Activated T-cell treated with anti-CD3 and anti-CD28 coated beads, Interleukin-2, amount 50 U/mL, for 72 hours (primary cell): ENCODE results near the gene TRPV5. TPM values are rescaled to one million over a fixed set of nuclear protein-coding genes. Genes with fewer than 3 reads are reported as not detected.

Source experiments
- ATAC-seq, 2 donors: fragments of 150-1000 bp; cut with Tn5 transposase; replicated peaks in 1 of 2; 2 replicates each; pipeline ENCODE4 v1.10.0; 2021; ENCODE audit warnings: moderate library complexity in 2 of 2, mild to moderate bottlenecking in 1 of 2
- DNase-seq, 2 donors: peaks; one replicate each; pipeline ENCODE4 v3.0.0; 2021 to 2022; ENCODE audit warnings: mixed read lengths in 1 of 2
- H3K27ac Mint-ChIP-seq: one replicate; pipeline ENCODE4 v1.8.0; 2022; ENCODE audit warnings: mild to moderate bottlenecking, moderate library complexity, mixed read lengths
- H3K27me3 Mint-ChIP-seq: one replicate; pipeline ENCODE4 v1.8.0; 2022; ENCODE audit warnings: low read depth, mixed read lengths
- H3K36me3 Mint-ChIP-seq, 2 donors: one replicate each; pipeline ENCODE4 v1.8.0; 2022; ENCODE audit warnings: mixed read lengths in 2 of 2, mild to moderate bottlenecking in 1 of 2; ENCODE audit not compliant: insufficient read depth in 2 of 2
- H3K4me1 Mint-ChIP-seq: one replicate; pipeline ENCODE4 v1.8.0; 2022; ENCODE audit warnings: low read depth, mixed read lengths
- H3K4me3 Mint-ChIP-seq, 2 donors: one replicate each; pipeline ENCODE4 v1.8.0; 2022; ENCODE audit warnings: mild to moderate bottlenecking in 2 of 2, mixed read lengths in 2 of 2, moderate library complexity in 2 of 2
- H3K9me3 Mint-ChIP-seq, 2 donors: one replicate each; pipeline ENCODE4 v1.8.0; 2022; ENCODE audit warnings: mixed read lengths in 2 of 2
- total RNA-seq, 2 donors: library from RNA; stranded (reverse); gene quantifications; one replicate each; pipeline ENCODE4 v1.2.3, GENCODE V29; 2022

TRPV5 gene
- total RNA-seq, 2 donors from 2014 or later = 0.09 TPM; not detected in 1

DNA sequence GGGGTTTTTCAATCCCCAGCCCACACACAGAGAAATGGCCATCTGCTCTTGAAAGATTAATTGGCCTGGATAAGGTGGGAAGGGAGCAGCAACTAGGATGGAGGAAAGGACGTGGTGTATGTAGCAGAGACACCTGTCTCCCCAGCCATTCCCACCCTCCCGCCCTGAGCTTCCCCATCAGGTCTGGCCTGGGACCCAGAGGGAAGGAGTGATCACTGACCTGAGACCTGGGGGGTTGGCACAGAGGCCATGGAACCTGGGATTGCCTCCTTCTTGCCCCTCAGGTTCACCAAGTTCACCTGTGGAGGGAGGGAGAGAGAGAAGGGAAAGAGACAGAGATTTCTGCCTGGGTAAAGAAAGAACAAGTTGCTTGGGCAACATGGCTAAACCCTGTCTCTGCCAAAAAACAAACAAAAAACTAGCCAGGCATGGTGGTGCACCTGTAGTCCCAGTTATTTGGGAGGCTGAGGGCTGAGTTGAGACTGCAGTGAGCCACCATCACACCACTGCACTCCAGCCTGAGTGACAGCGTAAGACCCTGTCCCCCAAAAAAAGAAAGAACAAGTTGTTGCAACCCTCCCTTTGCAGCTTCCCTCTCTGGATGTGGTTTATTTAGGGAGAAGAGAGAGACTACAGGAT lies 36.7 kb downstream of the TRPV5 start:
- no peak overlapping the region for H3K4me3 Mint-ChIP-seq
- H3K9me3 Mint-ChIP-seq = no peaks in the 10 kb centered on the region
- DNase-seq (no peak), ATAC-seq (no peak)
- no peaks in the 10 kb centered on the region for H3K36me3 Mint-ChIP-seq
- H3K27ac Mint-ChIP-seq = no peak overlapping the region
- no peaks in the 10 kb centered on the region for H3K4me1 Mint-ChIP-seq
- H3K27me3 Mint-ChIP-seq = no peaks in the 10 kb centered on the region

DNA sequence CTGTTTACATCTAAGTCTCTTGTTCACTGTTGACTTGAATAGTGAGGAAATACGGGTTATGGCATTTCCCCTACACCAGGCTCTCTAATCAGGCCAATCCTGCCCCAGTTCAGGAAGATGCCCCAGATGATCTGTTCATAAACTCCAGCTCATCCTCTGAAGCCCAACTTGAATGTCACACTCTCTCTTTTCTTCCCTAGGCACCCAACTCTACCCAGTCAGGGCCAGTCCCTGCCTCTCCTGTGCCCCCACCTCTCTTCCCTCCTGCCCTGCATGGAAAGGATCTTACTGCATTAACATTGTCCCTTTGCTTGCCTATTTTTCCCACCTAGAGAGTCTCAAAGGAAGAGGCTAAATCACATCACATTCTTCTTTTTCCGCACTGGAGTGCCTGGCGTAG lies 37.4 kb downstream of the TRPV5 start:
- Mint-ChIP-seq H3K36me3 (no peaks in the 10 kb centered on the region), H3K27ac (no peak overlapping the region), H3K4me1 (no peaks in the 10 kb centered on the region), H3K4me3 (no peak overlapping the region), H3K27me3 (no peaks in the 10 kb centered on the region), H3K9me3 (no peaks in the 10 kb centered on the region)
- no peak for DNase-seq
- ATAC-seq = no peak

DNA sequence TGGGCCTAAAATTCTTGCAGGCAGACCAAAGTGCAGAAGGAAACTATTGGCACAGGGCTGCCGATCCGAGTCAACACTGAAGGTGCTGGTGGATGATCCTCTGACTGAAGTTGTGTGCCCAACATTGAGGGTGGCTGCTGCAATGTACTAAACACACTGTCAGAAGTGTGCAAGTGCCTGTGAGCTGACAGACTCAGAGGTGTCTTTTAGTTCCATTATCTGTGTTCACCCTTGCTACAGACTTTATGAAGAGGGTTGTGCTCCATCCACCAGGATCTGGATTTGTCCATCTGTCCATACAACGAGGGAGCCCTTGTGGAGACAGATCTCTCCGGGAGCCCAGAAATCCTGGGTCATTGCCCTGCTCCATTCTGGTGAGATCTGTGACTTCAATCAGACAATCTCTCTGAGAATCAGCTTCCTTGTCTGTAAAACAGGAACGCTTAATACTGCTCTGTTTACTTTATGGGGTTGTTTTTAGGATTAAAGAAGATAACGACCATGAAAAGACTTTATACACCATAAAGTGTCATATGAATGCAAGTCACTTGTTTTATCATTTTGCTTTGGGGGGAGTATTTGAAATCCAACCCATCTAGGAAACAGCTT lies 38.5 kb downstream of the TRPV5 start:
- Mint-ChIP-seq H3K27me3 (peaks cover 7% of the 10 kb centered on the region), H3K36me3 (no peaks in the 10 kb centered on the region), H3K4me3 (no peak overlapping the region), H3K4me1 (no peaks in the 10 kb centered on the region), H3K27ac (no peak overlapping the region), H3K9me3 (peaks cover 0 to 3% of the 10 kb centered on the region in 2 donors)
- DNase-seq (no peak), ATAC-seq (no peak)

DNA sequence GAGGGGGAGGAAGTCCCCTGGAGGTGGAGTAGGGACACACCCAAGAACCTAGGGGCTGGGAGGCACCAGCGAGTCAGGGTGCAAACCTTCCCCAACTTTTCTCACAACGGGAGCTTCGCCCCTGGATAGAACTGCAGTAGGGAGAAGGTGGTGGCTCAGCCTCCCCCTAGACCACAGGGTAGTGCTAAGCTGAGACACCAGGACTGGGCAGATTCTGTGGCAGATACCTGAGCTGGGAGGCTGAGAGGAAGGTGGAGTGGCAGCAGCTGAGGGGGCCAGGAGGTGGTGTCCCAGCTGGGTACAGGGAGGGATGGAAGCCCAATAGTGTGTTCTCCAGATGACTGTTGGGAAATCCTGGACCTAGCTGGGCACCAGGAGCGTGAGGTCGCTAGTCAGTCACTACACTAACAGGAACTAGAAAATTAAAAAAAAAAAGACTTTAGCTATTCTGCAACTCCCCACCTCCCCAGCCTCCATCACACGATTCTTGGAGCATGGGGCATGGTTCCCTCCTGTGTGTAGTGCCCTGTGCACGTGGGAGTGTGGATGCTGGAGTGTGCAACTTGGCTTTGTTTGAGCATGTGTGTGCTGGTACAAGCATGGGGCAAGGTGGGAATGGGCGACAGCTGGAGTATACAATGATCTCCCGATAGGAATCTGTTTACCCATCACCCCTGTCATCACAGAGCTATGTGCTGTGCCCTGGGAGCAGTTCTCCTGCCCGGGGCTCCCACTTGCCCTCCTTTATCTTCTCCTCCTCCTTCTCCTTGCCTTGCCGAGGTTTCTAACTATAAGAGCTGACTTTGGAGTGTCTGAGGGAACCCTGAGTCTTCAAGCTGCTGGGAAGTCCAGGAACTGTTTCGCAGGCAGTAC lies 39.2 kb downstream of the TRPV5 start:
- no peak for ATAC-seq
- DNase-seq = no peak
- Mint-ChIP-seq H3K4me3 (no peak overlapping the region), H3K27ac (no peak overlapping the region), H3K4me1 (no peaks in the 10 kb centered on the region), H3K27me3 (peaks cover 7% of the 10 kb centered on the region), H3K9me3 (peaks cover 0 to 3% of the 10 kb centered on the region in 2 donors), H3K36me3 (no peaks in the 10 kb centered on the region)

GRCh38 chr7:142892951-142893350 lies 40.6 kb downstream of the TRPV5 start:
- no peaks in the 10 kb centered on the region for H3K4me1 Mint-ChIP-seq
- ATAC-seq = no peak
- no peak overlapping the region for H3K27ac Mint-ChIP-seq
- peaks cover 0 to 3% of the 10 kb centered on the region in 2 donors for H3K9me3 Mint-ChIP-seq
- DNase-seq = no peak
- no peak overlapping the region for H3K4me3 Mint-ChIP-seq
- H3K36me3 Mint-ChIP-seq = no peaks in the 10 kb centered on the region
- peaks cover 7% of the 10 kb centered on the region for H3K27me3 Mint-ChIP-seq

DNA sequence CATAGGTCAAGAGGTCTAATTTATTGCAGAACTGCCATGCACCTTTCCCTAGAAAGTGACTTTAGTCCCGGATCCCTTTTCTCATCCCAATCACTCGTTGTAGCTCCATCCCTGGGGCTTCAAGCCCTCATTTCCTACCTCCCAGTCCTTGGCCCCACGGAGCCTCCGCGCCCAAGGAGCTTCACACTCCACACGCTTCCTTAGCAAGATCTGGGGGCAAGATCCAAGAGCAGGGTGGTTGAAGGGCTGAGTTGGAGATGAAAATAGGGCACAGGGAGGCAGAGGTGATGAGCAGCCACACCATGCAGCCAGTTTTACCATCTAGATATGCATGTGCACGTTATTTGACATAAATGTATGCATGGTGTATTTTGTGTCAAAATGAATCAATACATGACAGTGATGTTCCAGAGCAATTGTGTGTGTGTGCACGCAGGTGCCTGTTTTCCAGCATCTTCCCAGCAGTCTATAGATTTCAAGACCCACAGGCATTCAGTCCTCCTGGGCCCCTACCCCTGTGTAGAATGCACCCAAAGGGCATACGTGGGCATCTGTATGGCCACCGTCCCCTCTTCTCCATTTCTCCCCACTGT lies 42.0 kb downstream of the TRPV5 start:
- peaks cover 0 to 3% of the 10 kb centered on the region in 2 donors for H3K9me3 Mint-ChIP-seq
- peaks cover 7% of the 10 kb centered on the region for H3K27me3 Mint-ChIP-seq
- H3K4me1 Mint-ChIP-seq = no peaks in the 10 kb centered on the region
- no peaks in the 10 kb centered on the region for H3K36me3 Mint-ChIP-seq
- H3K27ac Mint-ChIP-seq = no peak overlapping the region
- DNase-seq (no peak), ATAC-seq (no peak)
- H3K4me3 Mint-ChIP-seq = no peak overlapping the region

DNA sequence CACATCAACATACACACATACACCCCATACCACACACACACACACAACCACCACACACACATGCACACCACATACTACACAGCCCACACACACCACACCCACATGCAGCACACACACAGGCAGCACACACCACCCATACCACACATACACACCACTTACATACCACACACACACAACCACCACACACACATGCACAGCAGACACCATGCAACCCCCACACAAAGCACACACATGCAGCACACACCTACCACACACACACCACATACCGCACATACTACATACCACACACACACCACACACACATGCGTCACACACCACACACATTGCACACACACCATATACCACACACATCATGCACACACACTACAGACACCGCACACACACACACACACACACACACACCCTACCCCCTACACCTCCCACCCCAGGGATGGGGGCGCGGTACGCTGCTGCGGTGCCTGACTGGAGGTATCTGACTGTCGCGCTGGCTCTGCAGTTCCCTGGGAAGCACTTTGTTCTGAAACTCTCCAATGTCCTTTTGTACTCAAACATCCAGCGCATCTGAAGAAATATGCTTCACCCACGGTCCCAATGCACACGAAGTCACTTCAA lies 42.6 kb downstream of the TRPV5 start:
- Mint-ChIP-seq H3K4me1 (no peaks in the 10 kb centered on the region), H3K27ac (no peak overlapping the region)
- ATAC-seq = no peak

GRCh38 chr7:142889816-142890215 lies 43.7 kb downstream of the TRPV5 start:
- no peak overlapping the region for H3K27ac Mint-ChIP-seq
- DNase-seq (no peak), ATAC-seq (no peak)
- no peaks in the 10 kb centered on the region for H3K36me3 Mint-ChIP-seq
- peaks cover 0 to 3% of the 10 kb centered on the region in 2 donors for H3K9me3 Mint-ChIP-seq
- no peaks in the 10 kb centered on the region for H3K4me1 Mint-ChIP-seq
- no peak overlapping the region for H3K4me3 Mint-ChIP-seq
- peaks cover 7% of the 10 kb centered on the region for H3K27me3 Mint-ChIP-seq

More for the DNA sequence above, 42.6 kb downstream of the TRPV5 start:
- H3K27me3 Mint-ChIP-seq = peaks cover 7% of the 10 kb centered on the region
- H3K4me3 Mint-ChIP-seq = no peak overlapping the region
- no peaks in the 10 kb centered on the region for H3K36me3 Mint-ChIP-seq
- H3K9me3 Mint-ChIP-seq = peaks cover 0 to 3% of the 10 kb centered on the region in 2 donors
- no peak for DNase-seq

GRCh38 chr7:142887282-142888015 lies 46.1 kb downstream of the TRPV5 start:
- Mint-ChIP-seq H3K4me1 (no peaks in the 10 kb centered on the region), H3K9me3 (peaks cover 0 to 3% of the 10 kb centered on the region in 2 donors), H3K36me3 (no peaks in the 10 kb centered on the region), H3K27me3 (peaks cover 7% of the 10 kb centered on the region), H3K27ac (no peak overlapping the region), H3K4me3 (no peak overlapping the region)
- no peak for ATAC-seq
- no peak for DNase-seq

GRCh38 chr7:142886866-142887265 lies 46.7 kb downstream of the TRPV5 start:
- Mint-ChIP-seq H3K27ac (no peak overlapping the region), H3K36me3 (no peaks in the 10 kb centered on the region), H3K9me3 (peaks cover 0 to 3% of the 10 kb centered on the region in 2 donors), H3K4me3 (no peak overlapping the region), H3K4me1 (no peaks in the 10 kb centered on the region), H3K27me3 (peaks cover 7% of the 10 kb centered on the region)
- ATAC-seq (no peak), DNase-seq (no peak)

- Mint-ChIP-seq H3K4me3 (no peak within 1 kb of the TSS), H3K4me1 (no peaks in the 10 kb centered on the region), H3K36me3 (no peaks in the 10 kb centered on the region), H3K27ac (no peak within 1 kb of the TSS), H3K9me3 (no peaks in the 10 kb centered on the region), H3K27me3 (peaks cover 1% of the 10 kb centered on the region)
- ATAC-seq (no peak), DNase-seq (no peak)
Observed at GRCh38 chr7:142885311-142886230, 48.0 kb downstream of the TRPV5 start, which contains the start of gene TRPV6. TRPV6 (minus strand) TSS chr7:142885745.
